ENCODE results near the gene MGST3.

DNA sequence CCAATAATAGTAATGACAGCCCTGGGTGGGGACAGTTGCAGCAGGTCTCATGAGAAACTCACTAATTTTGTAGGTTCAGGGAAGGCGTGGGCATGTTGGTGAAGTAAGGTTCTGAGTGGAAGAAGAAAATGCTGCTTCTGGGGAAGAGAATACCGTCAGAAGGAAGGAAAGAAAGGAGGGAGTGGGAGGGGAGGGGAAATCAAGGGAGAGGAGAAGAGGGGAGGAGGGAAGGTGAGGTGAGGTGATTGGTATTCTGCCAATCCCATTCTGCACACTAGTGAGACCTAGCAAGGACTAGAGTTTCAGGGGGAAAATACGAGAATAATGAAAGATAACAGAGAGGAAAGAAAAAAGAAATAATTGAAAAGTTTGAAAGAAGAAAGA lies 32.4 kb upstream of the MGST3 start:
- TF ChIP-seq, protein P1, sequence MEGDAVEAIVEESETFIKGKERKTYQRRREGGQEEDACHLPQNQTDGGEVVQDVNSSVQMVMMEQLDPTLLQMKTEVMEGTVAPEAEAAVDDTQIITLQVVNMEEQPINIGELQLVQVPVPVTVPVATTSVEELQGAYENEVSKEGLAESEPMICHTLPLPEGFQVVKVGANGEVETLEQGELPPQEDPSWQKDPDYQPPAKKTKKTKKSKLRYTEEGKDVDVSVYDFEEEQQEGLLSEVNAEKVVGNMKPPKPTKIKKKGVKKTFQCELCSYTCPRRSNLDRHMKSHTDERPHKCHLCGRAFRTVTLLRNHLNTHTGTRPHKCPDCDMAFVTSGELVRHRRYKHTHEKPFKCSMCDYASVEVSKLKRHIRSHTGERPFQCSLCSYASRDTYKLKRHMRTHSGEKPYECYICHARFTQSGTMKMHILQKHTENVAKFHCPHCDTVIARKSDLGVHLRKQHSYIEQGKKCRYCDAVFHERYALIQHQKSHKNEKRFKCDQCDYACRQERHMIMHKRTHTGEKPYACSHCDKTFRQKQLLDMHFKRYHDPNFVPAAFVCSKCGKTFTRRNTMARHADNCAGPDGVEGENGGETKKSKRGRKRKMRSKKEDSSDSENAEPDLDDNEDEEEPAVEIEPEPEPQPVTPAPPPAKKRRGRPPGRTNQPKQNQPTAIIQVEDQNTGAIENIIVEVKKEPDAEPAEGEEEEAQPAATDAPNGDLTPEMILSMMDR (conservative IDR thresholded peaks at IDR 0.05) = no peak
- TF ChIP-seq EZH2 (IDR thresholded peaks at IDR 0.05; ENCODE audit: low read depth) = no peak

Measured in PC-9 (cell line).